Measurements from ENCODE around the gene PKD2L1. TPM values are rescaled to one million over a fixed set of nuclear protein-coding genes. Genes with fewer than 3 reads are reported as not detected.
A peak's percentile ranks its signal among the peaks of the same experiment; 100 is the strongest.

PKD2L1 gene
- total RNA-seq, 2 donors from 2014 or later: not detected

GRCh38 chr10:100291356-100291755 lies 38.7 kb downstream of the PKD2L1 start:
- ATAC-seq (no peak), DNase-seq (peak in 1 of 4 donors; percentile 34)
- H3K4me3 ChIP-seq: no peak overlapping the region
- no peak for TF ChIP-seq POLR2A (IDR thresholded peaks at IDR 0.05)
- TF ChIP-seq CTCF (IDR thresholded peaks at IDR 0.05): no peak
- no peaks in the 10 kb centered on the region for H3K27me3 ChIP-seq
- peak overlapping the region in 1 of 4 donors; percentile 43 for H3K27ac ChIP-seq
- intact Hi-C loops (cut with DNase I): no loop called here
- 42 to 63% methylated on average over 3 of the region's 3 CpGs for WGBS, 2 donors
- H3K4me1 ChIP-seq: peaks cover 5% of the 10 kb centered on the region
- no peaks in the 10 kb centered on the region for H3K36me3 ChIP-seq (replicated peaks in 1 of 2; ENCODE audit: insufficient read depth in 1 of 2, low read depth in 2 of 2)
- H3K9me3 ChIP-seq: no peaks in the 10 kb centered on the region

GRCh38 chr10:100289641-100290040 lies 40.4 kb downstream of the PKD2L1 start:
- Histone ChIP-seq H3K27ac (no peak overlapping the region), H3K36me3 (replicated peaks in 1 of 2; ENCODE audit: insufficient read depth in 1 of 2, low read depth in 2 of 2) (no peaks in the 10 kb centered on the region), H3K9me3 (no peaks in the 10 kb centered on the region), H3K4me1 (peaks cover 17% of the 10 kb centered on the region), H3K4me3 (no peak overlapping the region), H3K27me3 (no peaks in the 10 kb centered on the region)
- ATAC-seq (no peak), DNase-seq (no peak)
- 77 to 96% methylated on average over 2 of the region's 2 CpGs for WGBS, 2 donors
- intact Hi-C loops (cut with DNase I): no loop called here
- TF ChIP-seq POLR2A (IDR thresholded peaks at IDR 0.05) (no peak), CTCF (IDR thresholded peaks at IDR 0.05) (no peak)

GRCh38 chr10:100288196-100288595 lies 41.8 kb downstream of the PKD2L1 start:
- H3K4me3 ChIP-seq: no peak overlapping the region
- intact Hi-C loops (cut with DNase I): no loop called here
- H3K36me3 ChIP-seq (replicated peaks in 1 of 2; ENCODE audit: insufficient read depth in 1 of 2, low read depth in 2 of 2): no peaks in the 10 kb centered on the region
- H3K27me3 ChIP-seq: no peaks in the 10 kb centered on the region
- H3K9me3 ChIP-seq: no peaks in the 10 kb centered on the region
- H3K27ac ChIP-seq: no peak overlapping the region
- DNase-seq (no peak), ATAC-seq (no peak)
- WGBS, 2 donors: 64 to 65% methylated on average over 5 of the region's 5 CpGs
- no peak for TF ChIP-seq CTCF (IDR thresholded peaks at IDR 0.05)
- TF ChIP-seq POLR2A (IDR thresholded peaks at IDR 0.05): no peak
- peaks cover 17% of the 10 kb centered on the region for H3K4me1 ChIP-seq

GRCh38 chr10:100287756-100288155 lies 42.3 kb downstream of the PKD2L1 start:
- Histone ChIP-seq H3K27ac (no peak overlapping the region), H3K9me3 (no peaks in the 10 kb centered on the region), H3K36me3 (replicated peaks in 1 of 2; ENCODE audit: insufficient read depth in 1 of 2, low read depth in 2 of 2) (peaks cover 0 to under 1% of the 10 kb centered on the region in 2 donors), H3K27me3 (no peaks in the 10 kb centered on the region), H3K4me1 (peaks cover 17% of the 10 kb centered on the region), H3K4me3 (no peak overlapping the region)
- no peak for ATAC-seq
- TF ChIP-seq POLR2A (IDR thresholded peaks at IDR 0.05) (no peak), CTCF (IDR thresholded peaks at IDR 0.05) (no peak)
- intact Hi-C loops (cut with DNase I): no loop called here
- DNase-seq: no peak
- WGBS, 2 donors: 99% methylated on average over 6 of the region's 6 CpGs
